DOHH2 (cell line): ENCODE results near the gene MYCBPAP.

Source experiments
- H3F3A ChIP-seq: fragments of 200-600 bp; sonication (generic), shearing (Covaris generic); 2 replicates; pipeline ENCODE4 v1.6.0; 2016; ENCODE audit warnings: antibody characterized with exemption, mild to moderate bottlenecking; ENCODE audit not compliant: control insufficient read depth, insufficient read depth
- H3K27ac ChIP-seq: fragments of 200-600 bp; sonication (generic); 2 replicates; pipeline ENCODE4 v1.5.1; 2014; ENCODE audit warnings: low read depth, mild to moderate bottlenecking, low read length, moderate library complexity
- H3K27me3 ChIP-seq: fragments of 200-600 bp; sonication (generic); 2 replicates; pipeline ENCODE4 v1.6.1; 2014; ENCODE audit warnings: mild to moderate bottlenecking, low read length, mixed read lengths; ENCODE audit not compliant: control insufficient read depth
- H3K36me3 ChIP-seq: fragments of 200-600 bp; sonication (generic); 2 replicates; pipeline ENCODE4 v1.6.1; 2014; ENCODE audit warnings: mild to moderate bottlenecking, low read length, moderate library complexity, mixed read lengths; ENCODE audit not compliant: control insufficient read depth
- H3K4me1 ChIP-seq: fragments of 200-600 bp; sonication (generic); 2 replicates; pipeline ENCODE4 v1.6.1; 2014; ENCODE audit warnings: mild to moderate bottlenecking, low read length, mixed read lengths; ENCODE audit not compliant: control insufficient read depth
- H3K4me2 ChIP-seq: fragments of 200-600 bp; sonication (generic); 2 replicates; pipeline ENCODE4 v1.6.0; 2014; ENCODE audit warnings: mild to moderate bottlenecking, low read length, moderate library complexity
- H3K4me3 ChIP-seq: fragments of 200-600 bp; sonication (generic); 2 replicates; pipeline ENCODE4 v1.5.1; 2014; ENCODE audit warnings: mild to moderate bottlenecking, low read length, mixed read lengths
- H3K79me2 ChIP-seq: fragments of 200-600 bp; sonication (generic); 2 replicates; pipeline ENCODE4 v1.6.1; 2014; ENCODE audit warnings: mild to moderate bottlenecking, low read length, mixed read lengths; ENCODE audit not compliant: control insufficient read depth
- H3K9me2 ChIP-seq: fragments of 200-600 bp; sonication (generic); replicated peaks from 2 replicates; pipeline ENCODE4 v1.6.1; 2014; ENCODE audit warnings: mild to moderate bottlenecking, low read length, mixed read lengths; ENCODE audit not compliant: control insufficient read depth
- H3K9me3 ChIP-seq: fragments of 200-600 bp; sonication (generic); 2 replicates; pipeline ENCODE4 v1.6.1; 2014; ENCODE audit warnings: antibody characterized with exemption, low read length, mixed read lengths; ENCODE audit not compliant: control insufficient read depth, insufficient read depth
- H4K20me1 ChIP-seq: fragments of 200-600 bp; sonication (generic); 2 replicates; pipeline ENCODE4 v1.6.0; 2014; ENCODE audit warnings: low read depth, mild to moderate bottlenecking, antibody characterized with exemption, low read length, moderate library complexity; ENCODE audit not compliant: control insufficient read depth, insufficient read depth
- EZH2phosphoT487 ChIP-seq: fragments of 200-600 bp; sonication (generic); IDR thresholded peaks from 2 replicates; pipeline ENCODE4 v1.6.1; 2017; ENCODE audit warnings: borderline replicate concordance, mild to moderate bottlenecking, antibody characterized with exemption, low read length, moderate library complexity, mixed read lengths
- TF ChIP-seq, protein P1 (sequence below): fragments of 200-600 bp; sonication (generic); IDR thresholded peaks from one replicate; pipeline ENCODE4 v1.5.1; 2014; ENCODE audit warnings: antibody characterized with exemption, mild to moderate bottlenecking, low read depth, low read length; ENCODE audit not compliant: poor library complexity, severe bottlenecking

MYCBPAP gene

DNA sequence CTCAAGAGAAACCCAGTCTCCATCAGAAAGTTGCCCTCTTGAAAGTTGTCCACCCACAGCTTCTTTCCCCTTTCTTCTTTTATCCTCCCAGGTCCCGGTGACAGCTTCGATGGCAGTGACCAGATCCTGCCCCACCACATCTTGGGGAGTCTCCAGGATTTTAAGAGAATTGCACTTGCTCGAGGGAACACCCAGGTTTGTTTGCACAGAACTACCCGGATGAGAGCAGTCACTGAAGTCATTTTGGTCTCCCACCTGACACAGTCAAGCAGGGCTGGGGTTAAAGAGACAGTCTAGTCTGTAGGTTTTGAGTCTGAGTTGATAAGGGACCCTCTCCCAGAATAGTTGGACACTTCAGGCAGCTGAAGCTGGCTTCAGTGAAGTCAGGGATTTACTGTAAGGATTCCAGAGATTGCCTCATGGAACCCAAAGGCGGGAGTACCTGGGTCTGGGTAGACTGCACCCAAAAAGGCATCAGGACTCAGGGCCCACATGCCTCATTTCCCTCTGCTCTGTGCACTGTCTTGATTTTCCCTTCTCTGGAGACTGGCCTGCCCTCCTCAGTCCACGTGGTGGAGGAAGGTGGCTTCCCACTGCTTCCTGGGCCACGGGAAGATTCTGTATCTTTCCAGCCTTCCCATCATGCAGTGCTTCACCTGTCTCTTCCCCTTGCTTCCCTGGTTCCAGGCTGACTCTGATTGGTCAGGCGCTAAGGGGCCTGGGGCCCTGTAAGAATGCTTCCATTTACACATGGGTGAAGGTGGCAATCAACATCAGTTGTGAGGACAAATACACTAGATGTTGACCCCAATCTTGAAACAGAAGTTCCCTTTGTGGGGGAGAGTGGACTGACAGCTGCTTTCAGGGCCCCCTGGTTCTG lies 9.5 kb downstream of the MYCBPAP start:
- Histone ChIP-seq H3K27ac (no peak overlapping the region), H4K20me1 (no peaks in the 10 kb centered on the region)
- TF ChIP-seq, protein P1, sequence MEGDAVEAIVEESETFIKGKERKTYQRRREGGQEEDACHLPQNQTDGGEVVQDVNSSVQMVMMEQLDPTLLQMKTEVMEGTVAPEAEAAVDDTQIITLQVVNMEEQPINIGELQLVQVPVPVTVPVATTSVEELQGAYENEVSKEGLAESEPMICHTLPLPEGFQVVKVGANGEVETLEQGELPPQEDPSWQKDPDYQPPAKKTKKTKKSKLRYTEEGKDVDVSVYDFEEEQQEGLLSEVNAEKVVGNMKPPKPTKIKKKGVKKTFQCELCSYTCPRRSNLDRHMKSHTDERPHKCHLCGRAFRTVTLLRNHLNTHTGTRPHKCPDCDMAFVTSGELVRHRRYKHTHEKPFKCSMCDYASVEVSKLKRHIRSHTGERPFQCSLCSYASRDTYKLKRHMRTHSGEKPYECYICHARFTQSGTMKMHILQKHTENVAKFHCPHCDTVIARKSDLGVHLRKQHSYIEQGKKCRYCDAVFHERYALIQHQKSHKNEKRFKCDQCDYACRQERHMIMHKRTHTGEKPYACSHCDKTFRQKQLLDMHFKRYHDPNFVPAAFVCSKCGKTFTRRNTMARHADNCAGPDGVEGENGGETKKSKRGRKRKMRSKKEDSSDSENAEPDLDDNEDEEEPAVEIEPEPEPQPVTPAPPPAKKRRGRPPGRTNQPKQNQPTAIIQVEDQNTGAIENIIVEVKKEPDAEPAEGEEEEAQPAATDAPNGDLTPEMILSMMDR: no peak
- no peak for TF ChIP-seq EZH2phosphoT487

DNA sequence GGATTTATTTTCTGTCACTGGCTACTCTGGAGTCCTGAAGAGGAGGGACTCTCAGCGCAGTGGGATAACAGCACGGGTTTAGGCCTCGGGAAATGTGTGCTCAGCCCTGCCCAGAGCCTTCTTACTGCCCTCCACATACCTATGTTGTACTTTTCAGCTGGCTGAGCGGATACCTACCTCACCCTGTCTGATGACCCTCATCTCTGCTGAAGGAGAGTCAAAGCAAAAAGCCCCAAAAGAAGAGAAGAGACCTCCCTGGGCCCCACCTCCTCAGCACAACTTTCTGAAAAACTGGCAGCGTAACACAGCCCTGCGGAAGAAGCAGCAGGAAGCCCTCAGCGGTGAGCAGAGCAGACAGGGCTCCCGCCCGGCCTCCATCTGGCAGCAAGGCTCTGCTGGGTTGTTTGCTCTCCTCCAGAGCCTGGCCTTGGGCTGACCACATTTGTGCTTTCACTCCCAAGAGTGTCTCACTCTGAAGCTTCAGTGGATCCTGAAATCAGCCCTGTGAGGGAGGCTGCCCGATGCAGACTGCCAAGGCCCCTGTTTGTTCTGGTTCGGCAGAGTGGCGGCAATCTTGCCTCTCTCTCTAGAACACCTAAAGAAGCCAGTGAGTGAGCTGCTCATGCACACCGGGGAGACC lies 10.3 kb downstream of the MYCBPAP start:
- Histone ChIP-seq H3K27me3 (no peaks in the 10 kb centered on the region), H3K79me2 (no peaks in the 10 kb centered on the region), H4K20me1 (no peaks in the 10 kb centered on the region), H3K27ac (no peak overlapping the region), H3K36me3 (no peaks in the 10 kb centered on the region), H3K4me3 (no peak overlapping the region), H3K4me1 (peaks cover 10% of the 10 kb centered on the region), H3K9me3 (no peaks in the 10 kb centered on the region), H3K4me2 (no peak overlapping the region), H3F3A (no peaks in the 10 kb centered on the region), H3K9me2 (no peaks in the 10 kb centered on the region)
- no peak for TF ChIP-seq EZH2phosphoT487
- TF ChIP-seq, protein P1: no peak

More for the DNA sequence above, 9.5 kb downstream of the MYCBPAP start:
- H3K36me3 ChIP-seq: no peaks in the 10 kb centered on the region
- H3K4me2 ChIP-seq: no peak overlapping the region
- H3K79me2 ChIP-seq: no peaks in the 10 kb centered on the region
- no peaks in the 10 kb centered on the region for H3K9me3 ChIP-seq
- H3K4me1 ChIP-seq: peaks cover 10% of the 10 kb centered on the region
- no peak overlapping the region for H3K4me3 ChIP-seq
- no peaks in the 10 kb centered on the region for H3F3A ChIP-seq
- no peaks in the 10 kb centered on the region for H3K9me2 ChIP-seq
- H3K27me3 ChIP-seq: no peaks in the 10 kb centered on the region

DNA sequence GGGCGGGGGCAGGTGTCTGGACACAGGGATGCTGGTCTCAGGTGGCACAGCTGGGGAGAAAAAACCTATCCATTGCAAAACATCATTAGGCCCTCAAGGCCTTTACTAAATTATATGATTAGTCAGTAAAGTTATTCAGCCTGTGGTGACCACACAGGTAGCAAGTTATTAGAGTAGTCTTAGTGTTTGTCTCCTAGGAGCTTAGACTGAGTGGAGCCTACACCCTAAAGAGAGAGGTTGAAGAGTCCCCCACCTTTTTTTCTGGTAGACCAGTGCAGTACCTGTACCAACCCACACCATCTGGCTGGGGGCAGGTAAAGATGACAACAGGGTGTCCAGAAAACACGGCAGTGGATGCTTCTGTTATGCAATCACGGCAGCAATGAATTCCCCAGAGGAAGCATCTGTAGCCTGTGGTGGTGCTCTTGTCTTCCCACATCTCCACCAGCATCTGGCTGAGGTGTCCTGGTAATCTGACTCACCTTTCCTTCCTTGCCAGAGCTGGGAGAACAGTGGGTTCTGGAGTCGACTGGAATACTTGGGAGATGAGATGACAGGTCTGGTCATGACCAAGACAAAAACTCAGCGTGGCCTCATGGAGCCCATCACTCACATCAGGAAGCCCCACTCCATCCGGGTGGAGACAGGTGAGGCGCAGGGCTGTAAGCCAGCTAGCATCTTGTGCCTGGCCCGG lies 11.0 kb downstream of the MYCBPAP start:
- TF ChIP-seq, protein P1: no peak
- no peak for TF ChIP-seq EZH2phosphoT487
- no peaks in the 10 kb centered on the region for H3K9me3 ChIP-seq
- H3K27ac ChIP-seq: no peak overlapping the region
- H3K4me1 ChIP-seq: peaks cover 10% of the 10 kb centered on the region
- H3K4me3 ChIP-seq: no peak overlapping the region
- H3F3A ChIP-seq: no peaks in the 10 kb centered on the region
- no peaks in the 10 kb centered on the region for H3K79me2 ChIP-seq
- no peak overlapping the region for H3K4me2 ChIP-seq
- H3K9me2 ChIP-seq: no peaks in the 10 kb centered on the region
- no peaks in the 10 kb centered on the region for H4K20me1 ChIP-seq
- H3K36me3 ChIP-seq: no peaks in the 10 kb centered on the region
- no peaks in the 10 kb centered on the region for H3K27me3 ChIP-seq
